Measurements from ENCODE around the gene CLRN1. TPM values are rescaled to one million over a fixed set of nuclear protein-coding genes. Genes with fewer than 3 reads are reported as not detected.

CLRN1 gene
- total RNA-seq, 1 donor, result not detected

- no peaks in the 10 kb centered on the region for H3K36me3 ChIP-seq (ENCODE audit: insufficient read depth, low read length)
- H4K20me1 ChIP-seq (ENCODE audit: insufficient read depth, low read length), result no peaks in the 10 kb centered on the region
- TF ChIP-seq, protein P1, sequence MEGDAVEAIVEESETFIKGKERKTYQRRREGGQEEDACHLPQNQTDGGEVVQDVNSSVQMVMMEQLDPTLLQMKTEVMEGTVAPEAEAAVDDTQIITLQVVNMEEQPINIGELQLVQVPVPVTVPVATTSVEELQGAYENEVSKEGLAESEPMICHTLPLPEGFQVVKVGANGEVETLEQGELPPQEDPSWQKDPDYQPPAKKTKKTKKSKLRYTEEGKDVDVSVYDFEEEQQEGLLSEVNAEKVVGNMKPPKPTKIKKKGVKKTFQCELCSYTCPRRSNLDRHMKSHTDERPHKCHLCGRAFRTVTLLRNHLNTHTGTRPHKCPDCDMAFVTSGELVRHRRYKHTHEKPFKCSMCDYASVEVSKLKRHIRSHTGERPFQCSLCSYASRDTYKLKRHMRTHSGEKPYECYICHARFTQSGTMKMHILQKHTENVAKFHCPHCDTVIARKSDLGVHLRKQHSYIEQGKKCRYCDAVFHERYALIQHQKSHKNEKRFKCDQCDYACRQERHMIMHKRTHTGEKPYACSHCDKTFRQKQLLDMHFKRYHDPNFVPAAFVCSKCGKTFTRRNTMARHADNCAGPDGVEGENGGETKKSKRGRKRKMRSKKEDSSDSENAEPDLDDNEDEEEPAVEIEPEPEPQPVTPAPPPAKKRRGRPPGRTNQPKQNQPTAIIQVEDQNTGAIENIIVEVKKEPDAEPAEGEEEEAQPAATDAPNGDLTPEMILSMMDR (IDR thresholded peaks at IDR 0.05; ENCODE audit: extremely low read depth, low read depth, low read length), result no peak
- no peaks in the 10 kb centered on the region for H3K79me2 ChIP-seq (ENCODE audit: insufficient read depth, low read length)
- no peak overlapping the region for H3K4me3 ChIP-seq (ENCODE audit: insufficient read depth, low read length)
- H3K4me2 ChIP-seq (ENCODE audit: insufficient read depth, low read length), result no peak overlapping the region
- H3K27me3 ChIP-seq (ENCODE audit: insufficient read depth, low read length), result peaks cover 52% of the 10 kb centered on the region
- no peaks in the 10 kb centered on the region for H3K9me3 ChIP-seq (ENCODE audit: low read depth, low read length)
- no peak for DNase-seq (ENCODE audit: insufficient read length, low spot score, missing footprints)
- H3K4me1 ChIP-seq (ENCODE audit: insufficient read depth, low read length), result no peaks in the 10 kb centered on the region
- no peak overlapping the region for H3K27ac ChIP-seq (ENCODE audit: low read depth, low read length)
- no peak overlapping the region for H2AFZ ChIP-seq (ENCODE audit: low read length)
Observed at GRCh38 chr3:150905746-150906145, 66.8 kb downstream of the CLRN1 start.

DNA sequence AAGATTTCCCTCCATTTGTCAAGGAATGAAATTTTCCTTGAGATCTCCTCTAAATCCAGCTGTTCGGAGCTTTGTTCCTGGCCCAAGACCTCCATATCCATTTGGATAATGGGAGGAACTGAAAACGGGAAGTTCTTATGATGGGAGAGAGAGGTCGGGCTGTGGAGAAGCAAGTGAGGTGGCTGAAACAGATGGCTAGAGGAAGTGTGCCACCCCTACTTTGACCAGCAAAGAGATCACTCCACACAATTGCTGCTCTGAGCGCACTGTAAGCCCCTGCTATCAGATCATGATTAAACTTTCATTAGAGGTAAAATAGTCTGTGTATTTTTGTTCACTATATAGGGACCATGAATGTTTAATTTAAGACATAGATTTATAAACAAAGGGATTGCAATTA is 67.2 kb downstream of the CLRN1 start, which contains the start of gene MINDY4B:
MINDY4B (minus strand) TSS at position 101 of the 400 bp plus-strand sequence; CDS start at position 101, 0 bp downstream.
- H2AFZ ChIP-seq (ENCODE audit: low read length), result no peak within 1 kb of the TSS
- H3K79me2 ChIP-seq (ENCODE audit: insufficient read depth, low read length), result no peaks in the 10 kb centered on the region
- no peaks in the 10 kb centered on the region for H3K36me3 ChIP-seq (ENCODE audit: insufficient read depth, low read length)
- no peak within 1 kb of the TSS for H3K27ac ChIP-seq (ENCODE audit: low read depth, low read length)
- peaks cover 49% of the 10 kb centered on the region for H3K27me3 ChIP-seq (ENCODE audit: insufficient read depth, low read length)
- no peak within 1 kb of the TSS for H3K4me3 ChIP-seq (ENCODE audit: insufficient read depth, low read length)
- H3K4me1 ChIP-seq (ENCODE audit: insufficient read depth, low read length), result no peaks in the 10 kb centered on the region
- DNase-seq (ENCODE audit: insufficient read length, low spot score, missing footprints), result no peak
- TF ChIP-seq, protein P1 (IDR thresholded peaks at IDR 0.05; ENCODE audit: extremely low read depth, low read depth, low read length), result no peak
- no peak within 1 kb of the TSS for H3K4me2 ChIP-seq (ENCODE audit: insufficient read depth, low read length)
- no peaks in the 10 kb centered on the region for H4K20me1 ChIP-seq (ENCODE audit: insufficient read depth, low read length)
- H3K9me3 ChIP-seq (ENCODE audit: low read depth, low read length), result no peaks in the 10 kb centered on the region

DNA sequence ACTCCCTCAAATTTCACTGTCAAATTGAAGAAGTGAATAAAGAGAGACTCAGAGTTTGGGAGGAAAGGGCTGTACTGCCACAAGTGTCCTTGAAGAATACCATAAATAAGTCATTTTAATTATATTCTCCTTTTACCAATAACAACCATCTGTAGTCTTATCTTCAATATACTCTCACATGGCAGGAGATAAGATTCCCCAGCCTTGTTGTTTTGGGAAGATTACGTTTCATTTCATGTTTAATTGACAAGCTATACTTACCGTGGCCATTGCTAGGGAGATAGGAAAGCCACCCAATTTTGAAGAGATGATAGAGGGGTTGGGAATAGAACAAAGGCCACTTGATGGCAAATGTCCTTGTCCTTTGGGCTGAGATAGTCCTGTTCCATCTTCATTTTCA is 69.5 kb downstream of the CLRN1 start:
- H3K4me2 ChIP-seq (ENCODE audit: insufficient read depth, low read length), result no peak overlapping the region
- DNase-seq (ENCODE audit: insufficient read length, low spot score, missing footprints), result no peak
- H3K27ac ChIP-seq (ENCODE audit: low read depth, low read length), result no peak overlapping the region
- TF ChIP-seq, protein P1 (IDR thresholded peaks at IDR 0.05; ENCODE audit: extremely low read depth, low read depth, low read length), result no peak
- no peaks in the 10 kb centered on the region for H3K4me1 ChIP-seq (ENCODE audit: insufficient read depth, low read length)
- no peaks in the 10 kb centered on the region for H3K79me2 ChIP-seq (ENCODE audit: insufficient read depth, low read length)
- no peaks in the 10 kb centered on the region for H3K9me3 ChIP-seq (ENCODE audit: low read depth, low read length)
- no peak overlapping the region for H3K4me3 ChIP-seq (ENCODE audit: insufficient read depth, low read length)
- peaks cover 41% of the 10 kb centered on the region for H3K27me3 ChIP-seq (ENCODE audit: insufficient read depth, low read length)
- no peaks in the 10 kb centered on the region for H4K20me1 ChIP-seq (ENCODE audit: insufficient read depth, low read length)
- no peaks in the 10 kb centered on the region for H3K36me3 ChIP-seq (ENCODE audit: insufficient read depth, low read length)
- no peak overlapping the region for H2AFZ ChIP-seq (ENCODE audit: low read length)

GRCh38 chr3:150901793-150902192 is 70.7 kb downstream of the CLRN1 start:
- no peaks in the 10 kb centered on the region for H3K4me1 ChIP-seq (ENCODE audit: insufficient read depth, low read length)
- no peak overlapping the region for H3K4me3 ChIP-seq (ENCODE audit: insufficient read depth, low read length)
- H3K4me2 ChIP-seq (ENCODE audit: insufficient read depth, low read length), result no peak overlapping the region
- no peaks in the 10 kb centered on the region for H3K9me3 ChIP-seq (ENCODE audit: low read depth, low read length)
- H3K79me2 ChIP-seq (ENCODE audit: insufficient read depth, low read length), result no peaks in the 10 kb centered on the region
- no peak overlapping the region for H2AFZ ChIP-seq (ENCODE audit: low read length)
- H3K27me3 ChIP-seq (ENCODE audit: insufficient read depth, low read length), result peaks cover 44% of the 10 kb centered on the region
- no peak overlapping the region for H3K27ac ChIP-seq (ENCODE audit: low read depth, low read length)
- no peaks in the 10 kb centered on the region for H3K36me3 ChIP-seq (ENCODE audit: insufficient read depth, low read length)
- TF ChIP-seq, protein P1 (IDR thresholded peaks at IDR 0.05; ENCODE audit: extremely low read depth, low read depth, low read length), result no peak
- no peak for DNase-seq (ENCODE audit: insufficient read length, low spot score, missing footprints)
- no peaks in the 10 kb centered on the region for H4K20me1 ChIP-seq (ENCODE audit: insufficient read depth, low read length)
